Upper lobe of right lung (tissue), 1 donor: ENCODE results near the gene PLB1. TPM values are rescaled to one million over a fixed set of nuclear protein-coding genes. Genes with fewer than 3 reads are reported as not detected.

Experiments
- ATAC-seq: fragments of 200-7000 bp; cut with Tn5 transposase; one replicate; pipeline ENCODE4 v1.9.1; 2020; ENCODE audit warnings: mild to moderate bottlenecking, moderate library complexity
- DNase-seq: peaks from one replicate; pipeline ENCODE4 v3.0.0-alpha.2; 2020
- H3K27ac ChIP-seq: fragments of 200-600 bp; one replicate; pipeline ENCODE4 v1.8.0; 2022
- H3K27me3 ChIP-seq: fragments of 200-600 bp; one replicate; pipeline ENCODE4 v1.8.0; 2022; ENCODE audit warnings: mild to moderate bottlenecking
- H3K36me3 ChIP-seq: fragments of 200-600 bp; one replicate; pipeline ENCODE4 v1.8.0; 2022
- H3K4me1 ChIP-seq: fragments of 200-600 bp; one replicate; pipeline ENCODE4 v1.8.0; 2022
- H3K4me3 ChIP-seq: fragments of 200-600 bp; one replicate; pipeline ENCODE4 v1.8.0; 2022; ENCODE audit warnings: mild to moderate bottlenecking
- H3K9me3 ChIP-seq: fragments of 200-600 bp; one replicate; pipeline ENCODE4 v1.8.0; 2022
- intact Hi-C: fragments of 100-400 bp; cut with DNase I; formaldehyde crosslinking; loops from one replicate; pipeline ENCODE4 v1.11.0; 2022
- total RNA-seq: library from RNA; stranded (reverse); fragmentation: NEBNext Ultra II Directional; extraction: Animal tissue kit (Norgen Biotek cat#: 25700); gene quantifications from one replicate; pipeline ENCODE4 v1.2.1, GENCODE V29; 2021
- TF ChIP-seq, protein P1 (sequence below): fragments of 200-600 bp; IDR thresholded peaks from one replicate; pipeline ENCODE4 v1.8.0; 2022; ENCODE audit warnings: antibody characterized with exemption
- donor health status: DM: no; HTN: yes; CAD: no; lungs with severe emphysema.

The PLB1 gene
- total RNA-seq, 1 donor from 2014 or later, result 4.2 TPM

DNA sequence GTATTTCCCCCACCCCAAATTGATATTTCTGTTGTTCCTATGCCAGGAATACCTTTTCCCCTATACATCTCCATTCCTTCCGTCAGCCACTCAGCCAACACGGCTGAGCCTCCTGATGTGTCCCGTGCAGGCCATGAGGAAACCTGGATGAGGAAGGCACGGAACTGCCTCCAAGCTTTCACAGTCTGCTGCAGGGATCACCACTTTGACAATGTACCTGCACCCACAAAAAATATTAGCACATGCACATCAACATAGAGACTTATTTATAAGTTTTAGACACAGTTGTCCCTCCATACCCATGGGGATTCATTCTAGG, 154.4 kb downstream of the PLB1 start:
- ATAC-seq (no peak), DNase-seq (no peak)
- TF ChIP-seq, protein P1, sequence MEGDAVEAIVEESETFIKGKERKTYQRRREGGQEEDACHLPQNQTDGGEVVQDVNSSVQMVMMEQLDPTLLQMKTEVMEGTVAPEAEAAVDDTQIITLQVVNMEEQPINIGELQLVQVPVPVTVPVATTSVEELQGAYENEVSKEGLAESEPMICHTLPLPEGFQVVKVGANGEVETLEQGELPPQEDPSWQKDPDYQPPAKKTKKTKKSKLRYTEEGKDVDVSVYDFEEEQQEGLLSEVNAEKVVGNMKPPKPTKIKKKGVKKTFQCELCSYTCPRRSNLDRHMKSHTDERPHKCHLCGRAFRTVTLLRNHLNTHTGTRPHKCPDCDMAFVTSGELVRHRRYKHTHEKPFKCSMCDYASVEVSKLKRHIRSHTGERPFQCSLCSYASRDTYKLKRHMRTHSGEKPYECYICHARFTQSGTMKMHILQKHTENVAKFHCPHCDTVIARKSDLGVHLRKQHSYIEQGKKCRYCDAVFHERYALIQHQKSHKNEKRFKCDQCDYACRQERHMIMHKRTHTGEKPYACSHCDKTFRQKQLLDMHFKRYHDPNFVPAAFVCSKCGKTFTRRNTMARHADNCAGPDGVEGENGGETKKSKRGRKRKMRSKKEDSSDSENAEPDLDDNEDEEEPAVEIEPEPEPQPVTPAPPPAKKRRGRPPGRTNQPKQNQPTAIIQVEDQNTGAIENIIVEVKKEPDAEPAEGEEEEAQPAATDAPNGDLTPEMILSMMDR, result no peak
- Histone ChIP-seq H3K4me1 (peaks cover 4% of the 10 kb centered on the region), H3K9me3 (no peaks in the 10 kb centered on the region), H3K27me3 (no peaks in the 10 kb centered on the region), H3K36me3 (no peaks in the 10 kb centered on the region), H3K27ac (no peak overlapping the region), H3K4me3 (no peak overlapping the region)
- intact Hi-C loops, result no loop called here

DNA sequence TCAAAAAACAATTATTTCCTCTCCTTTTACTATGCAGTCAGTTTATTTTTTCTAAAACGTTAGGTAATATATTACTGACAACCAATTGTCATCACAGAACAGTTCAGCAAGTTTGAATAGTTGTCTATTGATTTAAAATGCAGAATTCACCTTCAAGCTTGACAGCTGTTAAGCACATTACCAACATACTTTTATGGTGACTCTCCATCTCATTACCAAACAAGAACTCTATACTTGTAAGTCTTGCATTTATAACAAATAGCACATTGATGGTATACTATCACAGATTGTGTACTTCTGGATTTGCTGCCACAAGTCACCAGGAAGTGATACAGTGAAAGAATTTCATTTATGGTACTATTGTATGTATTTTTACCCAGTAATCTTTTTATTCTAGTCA, 156.4 kb downstream of the PLB1 start:
- no peak overlapping the region for H3K27ac ChIP-seq
- H3K27me3 ChIP-seq, result no peaks in the 10 kb centered on the region
- ATAC-seq, result no peak
- H3K4me1 ChIP-seq, result peaks cover 5% of the 10 kb centered on the region
- TF ChIP-seq, protein P1, result no peak
- no peak overlapping the region for H3K4me3 ChIP-seq
- no peaks in the 10 kb centered on the region for H3K9me3 ChIP-seq
- H3K36me3 ChIP-seq, result no peaks in the 10 kb centered on the region
- DNase-seq, result no peak
- intact Hi-C loops, result no loop called here

DNA sequence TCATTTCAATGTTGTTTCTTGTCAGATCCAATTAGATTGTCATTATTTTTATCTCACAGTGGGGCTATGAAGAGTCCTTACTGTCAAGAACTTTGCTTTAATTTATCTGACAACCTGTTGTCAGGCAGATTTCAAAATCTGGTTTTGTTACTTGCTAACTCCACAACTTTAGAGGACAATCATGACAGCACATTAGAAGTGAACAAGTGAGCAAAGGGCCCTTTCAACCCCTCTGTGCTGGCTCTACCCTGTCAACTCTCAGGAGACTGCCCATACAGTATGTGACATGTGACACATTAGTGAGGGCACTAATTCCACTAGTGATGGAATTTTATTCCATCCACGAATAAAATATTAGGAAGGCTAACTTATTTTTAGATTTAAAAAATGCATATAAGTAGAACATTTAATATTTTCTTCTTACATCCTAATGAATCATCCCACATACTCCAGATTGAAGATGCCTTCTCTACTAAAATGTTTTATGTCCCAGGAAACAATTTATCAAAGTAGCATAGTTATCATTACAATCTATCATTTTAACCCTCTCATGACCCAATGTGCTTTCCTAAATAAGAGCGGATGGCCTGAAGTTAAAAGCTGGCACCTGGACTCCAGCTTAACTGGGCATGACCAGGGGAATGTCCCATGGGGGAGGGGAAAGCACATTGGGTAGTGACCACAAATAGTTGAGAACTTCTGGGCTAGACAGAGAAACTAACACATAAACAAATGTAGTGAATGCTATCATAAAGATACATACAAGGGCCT, 158.2 kb downstream of the PLB1 start:
- TF ChIP-seq, protein P1, result no peak
- Histone ChIP-seq H3K36me3 (no peaks in the 10 kb centered on the region), H3K27me3 (no peaks in the 10 kb centered on the region), H3K4me1 (peaks cover 5% of the 10 kb centered on the region), H3K4me3 (no peak overlapping the region), H3K27ac (no peak overlapping the region), H3K9me3 (no peaks in the 10 kb centered on the region)
- ATAC-seq (no peak), DNase-seq (no peak)
- intact Hi-C loops, result no loop called here

DNA sequence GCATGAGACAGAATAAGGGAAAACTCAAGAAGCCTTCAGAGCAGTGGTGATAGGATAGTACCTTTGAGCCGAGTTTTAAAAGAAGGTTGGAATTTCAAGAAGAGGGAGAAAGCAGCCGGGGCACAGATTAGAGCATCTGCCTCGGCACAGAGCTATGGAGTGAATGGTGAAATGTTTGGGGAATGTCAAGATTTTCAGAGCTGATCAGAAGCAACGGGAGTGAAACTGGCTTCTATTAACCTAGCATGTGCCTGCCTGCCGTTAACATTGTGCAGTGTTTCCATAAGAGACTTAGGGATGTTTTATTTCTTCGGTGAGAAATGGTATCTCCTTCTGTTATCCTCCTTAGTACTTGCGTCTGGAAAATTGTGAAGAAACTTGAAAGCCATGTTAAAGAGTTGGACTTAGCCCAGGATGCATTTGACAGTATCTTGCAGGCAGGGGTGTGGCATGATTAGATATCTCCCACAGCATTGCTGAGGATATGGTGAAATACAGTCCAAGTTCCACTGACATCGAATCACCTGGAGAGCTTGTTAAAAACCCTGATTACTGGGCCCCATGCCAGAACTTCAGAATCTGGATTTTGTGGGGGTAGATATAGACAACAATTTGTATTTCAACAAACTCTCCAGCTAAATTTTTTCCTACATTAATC, 158.9 kb downstream of the PLB1 start:
- Histone ChIP-seq H3K4me1 (peaks cover 5% of the 10 kb centered on the region), H3K4me3 (no peak overlapping the region), H3K9me3 (no peaks in the 10 kb centered on the region), H3K36me3 (no peaks in the 10 kb centered on the region), H3K27ac (no peak overlapping the region), H3K27me3 (no peaks in the 10 kb centered on the region)
- ATAC-seq, result no peak
- TF ChIP-seq, protein P1, result no peak
- intact Hi-C loops, result no loop called here
- DNase-seq, result no peak

DNA sequence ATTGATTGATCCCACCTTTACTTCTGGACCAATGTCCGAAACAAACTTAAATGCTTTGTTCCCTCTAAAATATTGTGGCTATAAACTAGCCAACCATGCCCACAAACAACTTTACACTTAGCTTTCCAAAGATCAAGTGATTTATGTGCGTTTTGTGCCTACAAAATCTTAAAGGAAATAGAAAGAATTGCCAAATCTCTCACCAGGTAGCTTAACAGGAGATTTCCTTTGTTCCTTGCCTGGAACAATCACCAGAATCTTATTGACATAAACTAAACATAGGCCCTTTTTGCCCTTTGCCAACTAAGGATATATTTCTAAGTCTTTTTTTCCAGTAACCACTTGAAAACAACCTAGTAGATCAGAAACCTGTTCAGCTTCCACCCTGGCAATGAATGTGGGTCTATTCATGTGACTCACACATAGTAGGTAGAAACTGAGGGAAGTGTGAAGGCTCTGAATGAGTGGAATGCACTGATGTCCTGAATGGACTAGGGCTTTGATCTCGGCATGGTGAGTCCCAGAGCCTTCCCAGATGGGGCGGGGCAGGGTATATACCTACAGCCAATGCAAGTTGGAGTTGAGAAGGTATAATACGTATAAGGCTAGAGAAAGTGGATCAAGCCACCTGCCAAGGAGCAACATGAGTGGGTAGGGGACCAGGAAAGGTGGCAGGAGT, 161.2 kb downstream of the PLB1 start:
- ATAC-seq (no peak), DNase-seq (no peak)
- Histone ChIP-seq H3K4me3 (no peak overlapping the region), H3K36me3 (no peaks in the 10 kb centered on the region), H3K27me3 (no peaks in the 10 kb centered on the region), H3K4me1 (peaks cover 17% of the 10 kb centered on the region), H3K27ac (no peak overlapping the region), H3K9me3 (no peaks in the 10 kb centered on the region)
- intact Hi-C loops, result no loop called here
- TF ChIP-seq, protein P1, result no peak
